Glomerular endothelial cell (primary cell): ENCODE results near the gene FOXA2. TPM values are rescaled to one million over a fixed set of nuclear protein-coding genes. Genes with fewer than 3 reads are reported as not detected.

Experiments used
- DNase-seq: peaks from one replicate; pipeline ENCODE4 v3.0.0-alpha.2; 2011; ENCODE audit warnings: low read depth, low spot score; ENCODE audit errors: extremely low read depth
- total RNA-seq: library from RNA; depleted of rRNA; stranded (reverse); fragments of >200 nt; gene quantifications from 2 replicates; pipeline ENCODE4 v1.2.3, GENCODE V29; 2015

FOXA2 gene
- total RNA-seq, 1 donor from 2014 or later = not detected

GRCh38 chr20:22584922-22585785 is 782 bp upstream of the FOXA2 start:
- no peak for DNase-seq

GRCh38 chr20:22583773-22584521 is 425 bp downstream of the FOXA2 start:
- DNase-seq = no peak

GRCh38 chr20:22582964-22583772 is 1.2 kb downstream of the FOXA2 start:
- no peak for DNase-seq

GRCh38 chr20:22582386-22582963 is 1.9 kb downstream of the FOXA2 start:
- DNase-seq = no peak

GRCh38 chr20:22581437-22582385 is 2.7 kb downstream of the FOXA2 start:
- DNase-seq = no peak

- DNase-seq = no peak
Measured at GRCh38 chr20:22579711-22580697, 4.4 kb downstream of the FOXA2 start.

- no peak for DNase-seq
Measured at GRCh38 chr20:22579119-22579427, 5.3 kb downstream of the FOXA2 start.

GRCh38 chr20:22578221-22579118 is 5.9 kb downstream of the FOXA2 start:
- no peak for DNase-seq

- DNase-seq = no peak
Measured at GRCh38 chr20:22577515-22578220, 6.7 kb downstream of the FOXA2 start.

GRCh38 chr20:22576733-22577514 is 7.4 kb downstream of the FOXA2 start:
- DNase-seq = no peak

GRCh38 chr20:22576273-22576672 is 8.1 kb downstream of the FOXA2 start:
- no peak for DNase-seq

- DNase-seq = no peak
Measured at GRCh38 chr20:22575737-22576136, 8.6 kb downstream of the FOXA2 start.

- DNase-seq = no peak
Measured at GRCh38 chr20:22575087-22575721, 9.2 kb downstream of the FOXA2 start.

- no peak for DNase-seq
Measured at GRCh38 chr20:22574545-22575086, 9.8 kb downstream of the FOXA2 start.

- DNase-seq = no peak
Measured at GRCh38 chr20:22572491-22572890, 11.9 kb downstream of the FOXA2 start.
